GM18511 (cell line): ENCODE results near the gene TRIM62.

Experiments
- ATAC-seq: cut with Tn5 transposase; IDR thresholded peaks from one replicate; pipeline ENCODE4 v1.9.1; 2021; ENCODE audit warnings: mild to moderate bottlenecking, moderate library complexity; ENCODE audit not compliant: unreplicated experiment

TRIM62 gene

GRCh38 chr1:33181921-33182341, at the start of gene TRIM62:
Gene TRIM62 (minus strand): TSS chr1:33182043. CDS start chr1:33181432, 611 bp downstream.
- ATAC-seq: peak; percentile 60

- ATAC-seq: no peak
These were observed 49.3 kb upstream of the TRIM62 start for GRCh38 chr1:33231166-33231565.

- ATAC-seq: no peak
These were observed 47.2 kb upstream of the TRIM62 start for GRCh38 chr1:33228935-33229487.

GRCh38 chr1:33225586-33225985, 43.7 kb upstream of the TRIM62 start:
- ATAC-seq: no peak

GRCh38 chr1:33224166-33224707, 42.4 kb upstream of the TRIM62 start:
- no peak for ATAC-seq

GRCh38 chr1:33222381-33222780, 40.5 kb upstream of the TRIM62 start:
- no peak for ATAC-seq

GRCh38 chr1:33221385-33221758, 39.5 kb upstream of the TRIM62 start:
- no peak for ATAC-seq

GRCh38 chr1:33220676-33221384, 39.0 kb upstream of the TRIM62 start:
- ATAC-seq: no peak

GRCh38 chr1:33219886-33220661, 38.2 kb upstream of the TRIM62 start:
- ATAC-seq: no peak

GRCh38 chr1:33211972-33212371, 30.1 kb upstream of the TRIM62 start:
- ATAC-seq: no peak

- no peak for ATAC-seq
These were observed 24.5 kb upstream of the TRIM62 start for GRCh38 chr1:33206340-33206739.

GRCh38 chr1:33195556-33195955, 13.7 kb upstream of the TRIM62 start:
- ATAC-seq: no peak

GRCh38 chr1:33191731-33192275, 10.0 kb upstream of the TRIM62 start:
- no peak for ATAC-seq

GRCh38 chr1:33190701-33191100, 8.9 kb upstream of the TRIM62 start:
- ATAC-seq: no peak

GRCh38 chr1:33188572-33189275, 6.9 kb upstream of the TRIM62 start:
- ATAC-seq: no peak

GRCh38 chr1:33186936-33187335, 5.1 kb upstream of the TRIM62 start:
- no peak for ATAC-seq

GRCh38 chr1:33185541-33185940, 3.7 kb upstream of the TRIM62 start:
- ATAC-seq: no peak

- no peak for ATAC-seq
These were observed 1.5 kb upstream of the TRIM62 start for GRCh38 chr1:33183306-33183705.

GRCh38 chr1:33182896-33183295, 1.1 kb upstream of the TRIM62 start:
- ATAC-seq: no peak

- no peak for ATAC-seq
These were observed 578 bp upstream of the TRIM62 start for GRCh38 chr1:33182401-33182841.
